K562 (cell line): ENCODE results near the gene NREP. TPM values are rescaled to one million over a fixed set of nuclear protein-coding genes. Genes with fewer than 3 reads are reported as not detected.

Source experiments
- CBFA2T2 ChIP-seq: fragments of 450-650 bp; conservative IDR thresholded peaks from 2 replicates; pipeline ENCODE4 v1.6.1; 2017; ENCODE audit warnings: mild to moderate bottlenecking
- EP400 ChIP-seq: fragments of 450-650 bp; IDR thresholded peaks from 2 replicates; pipeline ENCODE4 v1.6.1; 2017; ENCODE audit warnings: antibody characterized with exemption, mild to moderate bottlenecking, moderate library complexity
- GABPB1 ChIP-seq: sonication (generic); formaldehyde crosslinking; IDR thresholded peaks from 2 replicates; pipeline ENCODE4 v1.8.0; 2022; ENCODE audit warnings: mild to moderate bottlenecking, missing genetic modification reagents
- HMGN3 ChIP-seq: IDR thresholded peaks from 2 replicates; pipeline ENCODE4 v1.6.1; 2011; ENCODE audit warnings: borderline replicate concordance, low read depth, mild to moderate bottlenecking, mixed read lengths, low read length; ENCODE audit not compliant: insufficient read length; ENCODE audit errors: extremely low read depth
- NR2F6 ChIP-seq: fragments of 450-650 bp; formaldehyde crosslinking; IDR thresholded peaks from 2 replicates; pipeline ENCODE4 v1.4.0; 2020; ENCODE audit warnings: mild to moderate bottlenecking
- REST ChIP-seq, 2 experiments: fragments of 450-650 bp; formaldehyde crosslinking in 1 of 2; IDR thresholded peaks; 2 replicates each; pipeline versions ENCODE4 v1.4.0 to v1.6.1; 2014 to 2020; ENCODE audit warnings: mild to moderate bottlenecking in 2 of 2, borderline replicate concordance in 1 of 2, low read depth in 1 of 2
- ZNF24 ChIP-seq: fragments of 450-650 bp; IDR thresholded peaks from 2 replicates; pipeline ENCODE4 v1.6.1; 2016
- ZNF444 ChIP-seq: fragments of 250-450 bp; sonication (Bioruptor Pico); IDR thresholded peaks from 2 replicates; pipeline ENCODE4 v1.4.0; 2020; ENCODE audit warnings: mild to moderate bottlenecking, moderate library complexity
- polyA plus RNA-seq, 8 experiments: library from polyadenylated mRNA; depleted of rRNA in 4 of 8; stranded (reverse) in 5 of 8; unstranded in 3 of 8; fragments of >200 nt; fragmentation: Nextera tagmentation in 2 of 8; fragmentation: Illumina TruSeq in 1 of 8; extraction: Ambion mirVana in 2 of 8; extraction: Trizol in 1 of 8; gene quantifications; 2 replicates each; pipeline versions ENCODE4 v1.2.1 to v1.2.3, GENCODE V29; 2011 to 2014; ENCODE audit warnings: inconsistent platforms in 1 of 8, missing spikeins in 1 of 8
- total RNA-seq, 7 experiments: library from RNA; depleted of rRNA in 6 of 7; stranded (reverse); fragments of >200 nt in 6 of 7; fragmentation: Illumina TruSeq in 2 of 7; extraction: Trizol in 2 of 7; gene quantifications; 2 replicates each; pipeline versions ENCODE4 v1.2.1 to v1.2.3, GENCODE V29; 2011 to 2021; ENCODE audit warnings: low replicate concordance in 1 of 7

Gene NREP
- total and polyA plus RNA-seq, 9 of the 15 experiments (the other 6 are each of a cell fraction or from before 2014, with no cell fraction given) = 0.08 to 0.58 (median 0.23) TPM; not detected in 1

- TF ChIP-seq REST (IDR thresholded peaks at IDR 0.05; ENCODE audit: borderline replicate concordance) (no peak), REST (CRISPR knock-in tag; IDR thresholded peaks at IDR 0.05; ENCODE audit: low read depth) (no peak), EP400 (no peak), ZNF444 (CRISPR knock-in tag) (no peak), NR2F6 (CRISPR knock-in tag) (no peak), HMGN3 (no peak), CBFA2T2 (no peak), ZNF24 (no peak), GABPB1 (CRISPR knock-in tag) (no peak)
- TF ChIP-seq, all 486 proteins: peak for 2
Observed at GRCh38 chr5:111697881-111698757, 58.9 kb downstream of the NREP start (continued).
